Activated CD4-positive, alpha-beta T cell treated with anti-CD3 and anti-CD28 coated beads, Interleukin-2, amount 50 U/mL, for 1 hour (primary cell): ENCODE results near the gene SEMA5A.

ENCODE experiments used
- DNase-seq: peaks from one replicate; pipeline ENCODE4 v3.0.0-alpha.2; 2020

The SEMA5A gene

DNA sequence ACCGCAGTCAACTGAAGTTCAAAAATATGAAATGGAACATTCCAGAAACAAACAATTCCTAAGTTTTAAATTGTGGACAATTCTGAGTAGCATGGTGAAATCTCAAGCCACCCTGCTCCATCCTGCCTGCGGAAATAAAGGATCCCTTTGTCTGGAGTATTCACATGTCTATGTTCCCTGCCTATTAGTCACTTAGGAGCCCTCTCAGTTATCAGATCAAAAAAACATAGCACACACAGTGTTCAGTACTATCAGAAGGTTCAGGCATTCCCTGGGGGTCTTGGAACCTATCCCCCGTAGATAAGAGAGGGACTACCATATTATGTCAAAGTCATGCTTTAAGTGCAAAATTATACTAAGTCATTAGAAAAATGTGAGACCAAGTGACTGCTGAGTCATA, 300.8 kb downstream of the SEMA5A start:
- no peak for DNase-seq

DNA sequence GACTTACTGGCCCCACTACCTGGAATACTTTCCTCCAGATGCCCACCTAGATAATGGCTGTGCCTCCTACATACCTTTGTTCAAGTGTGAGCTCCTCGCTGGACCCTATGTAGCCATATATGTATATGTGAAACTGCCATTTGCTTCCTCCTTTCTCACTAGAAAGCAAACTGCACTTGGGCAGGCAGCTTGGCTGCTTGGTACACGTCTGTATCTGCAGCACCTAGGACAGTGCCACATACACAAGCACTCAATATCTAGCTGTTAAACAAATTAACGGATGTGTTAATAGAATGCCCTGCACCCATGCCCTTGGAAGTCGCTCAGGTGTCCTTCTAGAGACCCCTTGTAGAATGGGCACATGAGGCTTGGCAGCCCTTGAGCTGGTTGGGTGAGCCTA, 301.5 kb downstream of the SEMA5A start:
- no peak for DNase-seq

DNA sequence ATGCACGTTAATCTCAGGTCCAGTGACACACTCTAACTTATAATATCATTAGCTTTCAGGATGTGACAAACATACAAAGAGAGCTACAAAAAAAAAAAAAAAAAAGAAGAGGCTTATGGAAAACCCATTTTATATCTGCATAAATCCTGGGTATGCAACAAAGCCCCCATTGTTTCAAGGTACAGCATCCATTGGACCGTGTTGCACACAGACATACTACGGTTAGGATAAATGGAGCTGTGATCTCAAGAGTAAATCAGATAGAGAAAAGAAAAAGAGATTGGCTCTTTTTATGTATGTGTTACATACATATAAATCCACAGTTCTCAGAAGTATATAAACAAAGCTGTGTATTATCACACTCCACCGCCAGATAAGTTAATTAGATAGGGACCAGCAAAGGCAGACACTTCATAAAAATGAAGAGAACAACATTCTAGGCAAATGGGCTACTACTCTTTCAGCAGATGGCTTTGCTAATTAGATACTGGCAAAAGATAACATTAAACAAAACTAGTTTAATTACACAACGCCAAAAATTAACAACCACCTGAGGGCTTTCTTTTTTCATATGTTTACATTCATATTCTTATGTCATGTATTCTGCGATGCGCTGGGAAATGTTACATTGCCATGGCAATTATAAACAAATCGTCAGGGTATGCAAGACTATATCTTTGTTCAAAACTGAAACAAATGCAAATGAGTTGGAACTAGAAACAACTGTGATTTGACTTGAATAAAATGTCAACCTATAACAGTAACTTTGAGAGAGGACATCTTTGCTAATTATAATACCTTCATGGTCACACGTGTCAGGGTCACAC, 304.2 kb downstream of the SEMA5A start:
- DNase-seq, result no peak

DNA sequence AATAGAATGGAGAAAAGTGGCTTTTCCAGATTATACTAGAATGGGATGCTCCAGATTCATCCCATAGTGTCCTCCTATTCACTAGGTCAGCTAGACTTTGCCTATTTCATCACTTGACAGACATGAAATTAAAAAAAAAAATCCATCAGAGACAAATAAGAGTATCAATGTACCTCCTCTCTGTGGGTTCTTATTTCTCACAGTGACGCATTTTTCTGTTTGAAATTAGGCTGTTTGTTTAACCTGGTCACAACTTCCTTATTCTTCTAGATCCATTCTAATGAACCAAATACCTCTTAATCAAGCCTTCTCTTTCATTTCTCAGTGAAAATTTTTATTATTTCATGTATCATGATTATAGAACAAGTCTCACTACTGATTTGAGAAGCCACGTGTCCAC, 305.4 kb downstream of the SEMA5A start:
- no peak for DNase-seq

DNA sequence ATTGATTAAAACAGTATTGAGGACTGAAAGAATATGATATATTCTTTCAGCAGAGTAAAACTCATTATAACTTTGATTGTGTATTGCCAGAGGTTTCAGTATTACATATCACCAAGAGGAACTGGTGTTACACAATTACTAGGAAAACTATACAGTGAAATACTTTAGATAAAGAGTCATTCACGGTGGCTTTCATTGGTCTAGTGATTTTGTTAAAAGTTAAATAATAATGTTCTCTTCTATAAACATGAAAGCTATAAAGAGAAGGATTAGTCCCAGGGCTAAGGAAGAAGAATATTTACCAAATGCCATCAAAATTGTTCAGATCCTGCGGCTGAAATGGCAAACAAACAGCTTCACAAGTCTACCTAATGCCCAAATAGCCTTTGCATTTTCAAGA, 306.2 kb downstream of the SEMA5A start:
- no peak for DNase-seq

DNA sequence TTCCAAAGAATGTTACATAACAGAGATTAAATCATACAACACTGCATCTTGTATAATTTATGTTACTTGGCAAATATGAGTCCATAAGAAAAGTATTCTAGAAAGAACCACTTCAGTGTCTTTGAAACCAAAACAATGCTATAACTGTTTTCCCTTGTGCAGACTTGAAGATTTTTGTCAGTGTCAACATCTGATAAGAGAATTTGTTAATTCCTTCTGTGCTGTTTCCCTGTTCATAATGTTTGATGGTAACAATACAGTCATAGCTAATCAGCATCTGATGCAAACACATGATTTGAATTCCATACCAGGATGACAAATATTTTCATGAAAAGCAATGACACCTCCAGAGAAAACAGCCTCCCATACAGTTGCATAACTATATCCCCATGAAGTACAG, 306.8 kb downstream of the SEMA5A start:
- DNase-seq, result no peak

DNA sequence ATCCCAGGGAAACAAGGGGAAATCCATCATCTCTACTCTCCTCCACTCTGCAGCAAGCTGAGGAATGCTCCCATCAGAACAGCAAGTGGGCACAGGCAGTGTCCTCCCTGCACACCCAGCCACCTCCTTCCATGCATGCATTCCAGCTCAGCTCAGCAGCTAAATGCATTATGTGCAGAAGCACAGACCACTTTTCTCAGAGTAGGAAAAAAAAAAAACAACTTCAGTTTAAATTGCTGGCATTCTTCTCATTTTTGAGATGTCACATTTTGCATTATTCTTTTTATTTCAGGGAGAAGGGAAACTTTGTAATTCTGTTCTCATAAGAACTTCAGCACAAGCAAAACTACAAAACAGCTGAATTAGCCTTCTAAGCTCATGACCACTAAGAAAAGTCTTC, 312.2 kb downstream of the SEMA5A start:
- DNase-seq, result no peak

DNA sequence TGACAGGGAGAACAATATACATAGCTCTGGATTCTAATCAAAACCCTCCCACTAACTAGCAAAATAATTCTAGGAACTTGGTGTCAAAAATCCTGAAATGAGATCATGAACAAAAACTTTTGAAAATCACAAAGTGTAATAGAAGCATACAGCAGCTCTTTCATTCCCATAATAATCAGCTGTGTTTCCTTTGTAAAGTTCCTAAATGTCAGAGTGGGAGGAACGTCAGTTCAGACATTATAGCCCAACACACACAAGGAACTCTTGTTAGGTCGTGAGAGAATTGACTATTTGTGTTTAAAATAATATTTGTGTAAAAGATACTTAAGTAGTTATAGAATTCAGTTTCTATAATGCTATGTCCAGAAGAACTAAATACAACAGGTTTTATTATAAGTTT, 312.8 kb downstream of the SEMA5A start:
- no peak for DNase-seq

DNA sequence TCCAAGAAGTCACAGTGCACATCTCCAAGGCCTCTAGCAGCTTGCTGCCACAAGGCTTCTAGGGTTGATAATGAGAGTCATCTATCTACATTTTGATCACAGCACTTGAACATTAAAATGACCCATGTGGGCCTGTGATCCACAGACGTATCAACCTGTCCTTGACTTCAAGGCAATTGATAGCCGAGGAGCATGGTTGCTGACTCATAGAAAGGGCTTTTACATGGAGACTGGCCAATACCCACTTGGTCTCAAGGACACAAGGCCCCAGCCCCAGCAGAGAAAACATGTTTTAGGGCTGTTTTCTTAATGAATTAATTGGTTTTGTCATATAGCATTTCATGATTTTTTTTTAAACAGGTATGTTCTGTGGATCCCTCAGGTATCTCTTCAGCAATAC, 314.0 kb downstream of the SEMA5A start:
- DNase-seq, result no peak

DNA sequence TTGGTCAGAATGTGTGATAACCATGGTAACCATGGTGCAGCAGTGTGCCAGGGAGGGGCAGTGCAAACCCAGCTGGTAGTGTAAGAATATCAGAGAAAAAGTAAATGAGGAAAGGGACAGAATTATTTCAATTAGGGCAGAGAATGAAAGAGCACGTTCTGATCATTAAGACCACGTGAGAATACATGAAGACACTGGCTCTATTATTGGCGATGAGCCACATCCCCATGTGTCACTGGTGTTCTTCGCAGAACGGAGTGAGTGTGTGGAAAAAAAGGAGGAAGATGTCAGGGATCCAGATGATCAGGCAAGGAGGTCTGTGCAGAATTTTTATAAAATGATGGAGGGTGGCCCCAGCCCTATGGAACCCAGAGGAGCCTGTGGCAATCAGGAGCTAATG, 315.5 kb downstream of the SEMA5A start:
- DNase-seq, result no peak

DNA sequence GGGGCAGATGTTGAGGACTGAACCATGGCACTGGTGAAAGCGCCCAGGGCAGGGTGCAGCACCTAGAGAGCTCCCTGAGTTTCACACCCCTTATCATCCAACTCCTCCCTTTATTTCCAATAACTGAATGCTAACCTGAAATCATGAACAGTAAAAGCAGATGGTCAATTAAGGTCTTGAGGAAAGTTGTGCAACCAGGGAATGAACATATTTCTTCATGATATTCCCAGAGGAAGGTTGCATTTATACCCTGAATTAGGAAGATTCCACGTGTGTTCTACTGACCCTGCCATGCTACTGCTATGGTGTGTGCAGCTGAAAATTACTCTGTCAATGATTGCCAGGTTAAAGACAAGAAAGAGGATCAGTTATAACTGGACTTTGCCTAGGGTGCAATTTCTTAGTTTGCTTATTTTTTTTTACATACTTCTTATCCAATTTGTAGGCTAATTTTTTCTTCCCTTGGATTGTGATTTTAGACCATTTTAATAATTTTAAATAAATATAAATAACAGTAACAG, 319.8 kb downstream of the SEMA5A start:
- DNase-seq, result no peak

DNA sequence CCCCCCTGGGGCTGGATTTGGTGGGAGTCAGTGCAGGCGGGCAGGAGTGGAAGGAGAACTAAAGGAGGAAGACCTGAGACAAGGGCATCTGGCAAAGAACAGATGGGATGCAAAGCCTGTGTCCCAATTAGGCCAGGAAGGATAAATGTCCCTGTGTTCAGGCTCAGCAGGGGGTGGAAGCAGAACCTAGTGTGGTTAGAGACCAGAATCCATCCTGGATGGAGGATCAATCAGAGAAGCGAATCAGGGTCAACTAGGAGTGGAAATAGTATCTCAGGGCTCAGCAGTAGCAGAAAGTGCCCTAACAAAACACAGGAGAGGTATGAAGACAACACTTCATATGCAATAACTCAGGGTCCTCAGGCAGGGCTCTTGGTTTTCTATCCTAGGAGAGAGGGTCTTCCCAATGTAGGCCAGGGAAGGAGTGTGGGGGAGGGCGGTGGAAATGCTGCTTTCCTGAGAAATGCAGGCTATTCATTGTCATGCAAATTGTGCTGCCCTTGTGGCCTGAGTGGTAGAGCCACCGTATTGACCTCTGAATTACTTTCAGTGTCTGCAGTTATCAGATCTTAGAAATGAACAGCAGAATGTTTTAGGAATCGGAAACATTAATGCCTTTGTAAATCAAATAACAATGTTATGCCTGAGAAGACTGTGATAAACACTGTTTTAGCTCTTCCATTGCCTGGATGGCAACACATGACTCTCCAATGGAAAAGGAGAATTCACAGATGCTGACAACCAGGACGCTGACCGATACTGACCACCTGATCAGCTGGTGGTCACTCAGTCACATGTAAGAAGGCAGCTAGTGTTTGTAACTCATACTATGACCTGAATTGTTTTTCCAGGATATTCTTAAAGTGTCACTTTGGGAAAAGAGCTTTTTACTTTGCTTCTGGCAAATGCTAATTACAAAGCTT, 323.6 kb downstream of the SEMA5A start:
- DNase-seq, result no peak

DNA sequence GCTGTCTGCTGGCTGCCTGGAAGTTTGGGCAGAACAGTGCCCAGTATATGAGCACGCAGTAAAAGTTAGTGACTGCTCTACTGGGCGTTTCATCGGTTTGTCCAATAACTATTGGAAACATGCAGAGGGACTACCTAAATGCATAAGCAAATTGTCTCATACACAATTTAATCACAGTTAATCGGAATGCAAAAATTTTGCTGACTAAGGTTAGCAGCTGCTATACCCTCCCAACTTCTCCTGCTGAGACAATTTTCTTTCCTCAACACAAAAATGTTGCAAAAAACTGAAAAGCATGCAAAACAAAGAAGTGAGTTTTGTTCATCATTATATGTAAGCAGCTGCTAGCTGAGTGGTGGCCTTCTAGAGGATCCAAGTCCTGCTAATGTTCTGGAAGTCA, 327.5 kb downstream of the SEMA5A start:
- no peak for DNase-seq

DNA sequence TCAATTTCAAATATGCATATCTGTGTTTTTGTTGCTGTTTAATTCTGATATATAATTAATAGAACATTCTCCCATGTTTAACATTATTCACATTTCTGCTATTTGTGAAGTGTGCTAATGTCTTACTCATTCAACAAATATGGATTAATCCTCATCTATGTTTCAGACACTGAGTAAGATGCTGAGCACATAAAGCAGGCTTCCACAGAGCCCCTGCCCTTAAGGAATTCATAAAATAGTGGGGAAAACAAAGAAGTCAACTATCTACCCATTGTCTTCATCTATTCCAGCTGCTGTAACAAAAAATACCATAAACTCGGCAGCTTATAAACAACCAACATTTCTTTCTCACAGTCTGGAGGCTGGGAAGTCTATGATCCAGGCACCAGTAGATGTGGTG, 333.3 kb downstream of the SEMA5A start:
- DNase-seq, result no peak

DNA sequence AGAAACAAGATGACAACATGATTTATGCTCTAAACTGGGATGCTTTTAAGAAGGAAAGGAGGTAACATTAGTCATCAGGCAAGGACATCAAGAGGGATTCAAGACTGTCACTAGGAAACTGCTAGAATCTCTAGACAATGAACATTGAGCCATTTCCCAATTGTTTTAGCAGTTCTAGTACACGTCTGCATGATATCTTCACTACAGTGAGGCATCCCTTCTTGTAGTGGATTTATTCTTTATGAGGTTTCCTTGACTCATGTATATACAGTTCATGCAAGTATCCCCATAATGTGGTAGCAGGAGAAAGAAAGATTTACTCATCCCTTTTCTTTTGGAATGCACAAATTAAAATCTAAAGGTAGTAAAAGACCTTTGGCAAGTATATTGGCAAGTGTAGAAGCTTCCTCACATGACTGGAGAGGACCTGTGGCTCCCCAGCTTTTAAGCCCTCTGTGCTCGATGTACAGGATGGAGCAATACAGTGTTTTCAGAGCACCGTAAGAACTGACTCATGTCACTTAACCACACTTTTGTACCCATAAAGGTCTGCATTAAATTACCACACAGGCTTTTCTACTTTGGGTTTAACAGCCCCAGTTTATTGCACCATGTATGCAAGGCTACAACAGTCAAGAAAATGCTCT, 335.9 kb downstream of the SEMA5A start:
- no peak for DNase-seq

DNA sequence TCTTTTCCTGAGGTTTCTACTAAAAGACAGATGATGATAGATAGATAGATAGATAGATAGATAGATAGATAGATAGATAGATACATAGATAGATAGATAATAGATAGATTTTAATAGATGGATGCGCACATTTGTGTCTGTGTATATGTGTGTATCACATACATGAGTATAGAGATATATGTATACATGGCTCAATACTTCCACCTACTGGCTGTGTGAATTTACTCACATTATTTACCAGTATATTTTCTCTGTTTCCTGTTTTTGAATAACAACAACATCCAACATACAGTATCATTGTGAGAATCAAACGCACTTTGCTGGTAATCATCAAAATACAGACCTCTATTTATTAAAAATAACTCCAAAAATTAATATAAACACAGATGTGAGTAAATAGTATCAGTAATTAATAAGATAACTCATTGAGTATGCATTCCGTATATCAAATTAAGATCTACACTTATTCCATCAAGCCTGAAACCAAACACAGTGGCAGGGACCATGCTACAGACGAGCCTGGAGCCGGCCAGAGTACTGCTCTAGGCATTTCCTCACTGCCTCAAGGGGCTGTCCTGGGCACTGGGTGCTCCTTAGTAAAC, 338.0 kb downstream of the SEMA5A start:
- no peak for DNase-seq

DNA sequence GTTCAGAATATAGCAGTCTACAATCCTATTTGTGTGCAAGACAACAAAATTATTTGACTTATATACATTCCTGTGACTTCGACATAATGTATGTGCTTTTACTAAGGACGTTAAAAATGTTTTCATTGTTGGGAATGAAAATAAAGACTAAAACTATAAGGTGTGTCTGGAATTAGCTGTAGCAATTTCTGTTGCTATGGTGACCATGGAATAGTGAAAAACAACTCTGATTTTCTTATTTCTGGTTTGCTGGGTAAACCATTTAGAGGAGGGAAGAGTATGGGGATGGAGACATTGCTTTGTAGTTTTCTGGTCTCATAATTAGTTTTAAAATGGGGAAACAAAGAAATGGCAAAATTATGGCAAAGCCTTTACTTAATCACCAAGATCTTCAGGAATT, 343.2 kb downstream of the SEMA5A start:
- DNase-seq, result no peak

DNA sequence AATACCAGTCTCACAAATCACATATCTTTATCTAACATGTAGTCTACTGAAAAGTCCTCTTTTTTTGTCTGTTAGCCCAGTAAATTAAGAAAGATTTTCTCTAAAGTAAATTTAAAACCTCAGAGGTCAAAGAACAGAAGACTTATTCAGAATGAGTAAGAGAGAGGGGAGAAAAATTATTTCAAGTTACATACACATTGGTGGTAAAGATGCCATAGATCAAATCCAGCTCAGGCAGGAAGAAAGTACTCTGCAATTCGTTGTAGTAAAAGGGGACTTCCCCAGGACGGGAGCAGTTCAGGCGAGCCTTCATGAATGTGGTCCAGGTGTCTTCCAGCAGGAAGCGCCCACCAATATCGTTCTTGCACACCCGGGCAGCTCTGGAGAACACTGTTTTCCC, 344.1 kb downstream of the SEMA5A start:
- DNase-seq, result no peak

DNA sequence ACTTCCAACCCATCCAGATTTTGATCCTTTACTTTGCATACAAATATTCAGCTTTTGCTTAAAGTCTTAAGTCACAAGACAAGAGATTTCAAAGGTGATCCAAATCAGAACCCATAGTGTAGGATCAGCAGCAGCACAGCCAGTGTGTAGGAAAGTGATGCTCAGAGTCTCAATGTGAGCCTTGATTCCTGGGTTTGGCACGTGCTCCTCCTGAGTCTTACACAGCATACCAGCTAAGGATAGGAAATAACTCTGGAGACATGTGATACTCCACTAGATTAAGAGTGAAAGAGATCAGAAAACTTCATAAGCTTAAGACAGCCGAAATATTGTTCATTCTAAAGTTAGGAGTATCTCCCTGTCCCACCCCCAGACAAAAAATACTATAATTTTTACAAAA, 344.9 kb downstream of the SEMA5A start:
- DNase-seq, result no peak

DNA sequence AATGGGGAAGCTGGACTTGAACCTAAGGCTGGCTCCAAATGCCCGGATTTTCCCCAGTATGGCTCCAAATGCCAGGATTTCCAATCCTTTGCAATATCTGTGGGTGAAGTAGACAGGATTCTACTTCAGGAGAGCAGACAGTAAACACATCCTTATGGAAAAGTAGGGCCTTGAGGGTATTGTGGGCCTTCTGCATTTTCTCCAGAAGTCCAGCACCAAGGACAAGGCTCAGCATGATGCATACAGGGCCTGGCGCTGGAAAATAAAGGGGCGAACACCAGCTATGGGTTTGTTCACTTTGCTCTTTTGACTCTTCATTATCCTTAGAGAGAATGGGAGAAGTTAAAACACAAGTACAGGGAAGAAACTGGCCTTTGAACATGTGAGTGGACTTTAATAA, 347.5 kb downstream of the SEMA5A start:
- DNase-seq, result no peak

DNA sequence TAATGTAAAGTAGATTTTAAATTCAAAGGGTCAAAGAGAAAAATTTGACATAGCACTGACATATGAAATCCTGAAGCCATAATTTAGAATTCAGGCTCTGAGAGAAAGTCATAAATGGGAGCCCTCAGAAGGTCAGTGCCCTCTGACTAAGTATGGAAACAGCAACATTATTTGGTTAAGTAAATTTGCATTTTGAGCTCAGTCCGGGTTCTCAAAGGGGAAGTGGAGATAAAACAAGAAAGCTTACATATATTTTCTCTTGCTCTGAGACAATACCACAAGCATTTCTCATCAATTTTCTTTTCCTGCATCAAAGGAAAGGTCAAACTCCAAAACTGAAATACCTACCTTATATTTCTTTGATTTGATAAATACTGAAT, 348.0 kb downstream of the SEMA5A start:
- DNase-seq, result no peak

DNA sequence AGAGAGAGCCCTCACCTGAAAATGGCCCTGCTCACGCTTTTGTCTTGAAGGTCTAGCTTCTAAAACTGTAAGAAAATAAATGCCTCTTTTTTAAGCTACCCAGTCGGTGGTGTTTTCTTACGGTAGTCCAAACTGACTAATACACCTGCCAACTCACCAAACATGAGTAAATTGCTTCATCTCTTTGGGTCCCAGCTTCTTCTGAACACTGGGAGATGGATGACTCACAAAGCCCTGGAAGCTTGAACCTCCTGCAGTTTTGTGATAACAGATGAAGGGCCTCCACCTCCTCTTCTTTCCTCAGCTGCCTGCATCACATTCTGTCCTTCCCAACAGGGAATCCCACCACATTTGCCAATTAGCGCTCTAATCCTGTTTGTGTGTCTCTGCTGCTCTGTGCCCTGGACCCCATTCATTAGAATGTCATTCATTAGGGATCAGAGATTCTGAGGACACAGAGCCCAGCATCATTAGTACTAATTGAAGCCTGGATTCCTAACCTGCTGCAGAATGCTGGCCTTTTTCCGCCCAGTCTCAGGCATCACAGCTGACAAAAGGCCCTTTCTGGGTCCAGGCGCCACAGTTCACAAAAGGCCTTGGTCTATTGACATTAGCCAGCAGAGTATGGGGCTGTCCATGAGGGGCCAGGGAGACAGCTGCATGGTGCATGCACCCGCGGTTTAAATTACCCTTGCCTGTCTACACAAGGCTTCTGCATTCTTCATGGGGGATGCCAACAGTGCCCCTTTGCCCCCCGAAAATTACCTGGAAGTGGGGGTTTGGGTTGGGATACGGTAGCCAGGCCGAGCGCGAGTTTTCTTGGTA, 349.3 kb downstream of the SEMA5A start:
- no peak for DNase-seq
